Omental fat pad (tissue), 4 donors: ENCODE results near the gene CFAP45. TPM values are rescaled to one million over a fixed set of nuclear protein-coding genes. Genes with fewer than 3 reads are reported as not detected.

Source experiments
- ATAC-seq: fragments of 150-250 bp; one replicate; pipeline ENCODE4 v1.9.1; 2016; ENCODE audit warnings: mild to moderate bottlenecking, moderate library complexity; ENCODE audit not compliant: low FRiP score
- DNase-seq: peaks from one replicate; pipeline ENCODE4 v3.0.0-alpha.2; 2019; ENCODE audit warnings: low spot score
- CTCF ChIP-seq, 3 donors: fragments of 450-650 bp; IDR thresholded peaks; one replicate each; pipeline ENCODE4 v1.5.1; 2016 to 2017; ENCODE audit warnings: antibody characterized with exemption in 3 of 3, mild to moderate bottlenecking in 3 of 3, moderate library complexity in 2 of 3
- total RNA-seq, 4 donors: library from RNA; depleted of rRNA; stranded (reverse); fragments of >200 nt; gene quantifications; one replicate each; pipeline ENCODE4 v1.1.0, GENCODE V29; 2016

Gene CFAP45
- total RNA-seq, 4 donors from 2014 or later: 0.84 to 5.3 (median 0.95) TPM; not detected in 1

- TF ChIP-seq CTCF (IDR thresholded peaks at IDR 0.05): no peak
- no peak for DNase-seq
- ATAC-seq: no peak
Observed at GRCh38 chr1:159898527-159898926, 1.4 kb downstream of the CFAP45 start.

DNA sequence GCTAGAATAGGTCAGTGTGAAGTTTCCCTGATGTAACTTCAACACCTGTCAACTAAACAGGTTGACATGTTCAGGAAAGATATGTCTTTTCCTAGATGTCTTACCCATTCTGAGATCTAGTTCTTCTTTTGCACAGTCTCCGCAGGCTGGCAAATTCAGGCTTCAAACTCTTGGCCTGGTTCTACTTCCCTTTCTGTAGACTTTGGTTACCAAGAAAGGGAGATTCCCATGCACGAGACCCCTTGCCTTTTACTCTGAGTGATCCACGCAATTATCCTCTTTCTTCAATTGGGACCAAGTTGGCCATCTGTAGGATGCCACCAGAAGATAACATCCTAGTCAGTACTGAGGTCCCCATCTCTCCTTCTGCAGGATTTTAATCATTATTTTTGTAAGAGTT is 2.0 kb downstream of the CFAP45 start:
- TF ChIP-seq CTCF (IDR thresholded peaks at IDR 0.05): no peak
- DNase-seq (no peak), ATAC-seq (no peak)

GRCh38 chr1:159896546-159896930 is 3.4 kb downstream of the CFAP45 start:
- no peak for TF ChIP-seq CTCF (IDR thresholded peaks at IDR 0.05)
- DNase-seq: no peak
- ATAC-seq: no peak

DNA sequence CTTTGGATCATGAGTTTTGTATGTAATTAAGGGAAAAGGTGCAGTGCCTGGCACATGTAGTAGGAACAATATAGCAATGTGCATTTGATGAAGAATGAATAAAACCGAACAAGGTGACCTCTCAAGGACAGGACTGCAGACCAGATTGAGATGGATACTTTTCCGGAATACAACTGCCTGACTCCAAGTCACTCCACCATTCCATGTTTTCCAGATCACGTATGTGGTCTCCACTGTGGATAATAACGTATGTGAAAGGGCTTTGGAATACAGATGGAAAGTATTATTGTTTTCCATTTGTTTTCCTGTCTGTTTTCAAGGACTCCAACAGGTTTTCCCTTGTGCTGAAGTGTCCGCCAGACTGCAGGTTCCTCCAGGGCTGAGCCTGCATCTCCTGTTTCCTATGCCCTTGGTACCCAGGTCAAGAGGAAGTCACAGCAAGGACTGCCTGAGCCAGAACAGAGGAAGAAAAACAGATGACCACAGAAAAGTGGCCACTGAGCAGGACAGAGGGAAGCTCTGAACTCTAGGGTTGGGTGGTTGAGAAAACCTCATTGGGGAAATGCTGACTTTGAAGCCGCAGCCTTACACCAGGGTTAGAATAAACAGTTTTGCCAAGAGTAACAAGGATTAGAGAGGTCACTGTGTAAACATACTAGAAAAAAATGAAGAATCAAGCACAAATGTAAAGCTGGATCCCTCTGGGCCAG is 4.0 kb downstream of the CFAP45 start:
- TF ChIP-seq CTCF (IDR thresholded peaks at IDR 0.05): no peak
- DNase-seq: no peak
- no peak for ATAC-seq

DNA sequence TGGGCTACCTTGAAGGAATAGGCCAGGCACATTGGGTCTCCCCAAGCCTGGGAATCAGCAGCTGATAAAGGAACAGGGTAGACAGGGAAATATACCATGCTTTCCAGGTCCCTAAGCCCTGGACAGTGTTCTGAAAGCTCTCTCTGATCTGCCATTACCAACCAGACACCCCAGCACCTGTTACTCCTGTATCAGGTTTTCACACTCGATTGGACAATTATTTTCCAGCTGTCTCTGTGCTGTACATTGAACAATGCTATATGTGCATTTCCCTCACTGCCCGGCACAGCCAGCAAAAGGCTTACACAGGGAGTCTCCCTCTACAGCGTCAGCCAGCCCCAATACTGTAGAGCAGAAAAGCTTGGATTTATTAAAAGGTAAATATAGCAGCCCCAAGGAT is 4.7 kb downstream of the CFAP45 start:
- DNase-seq: no peak
- no peak for TF ChIP-seq CTCF (IDR thresholded peaks at IDR 0.05)
- no peak for ATAC-seq

GRCh38 chr1:159892944-159893343 is 7.0 kb downstream of the CFAP45 start:
- no peak for ATAC-seq

More at GRCh38 chr1:159892944-159893343, 7.0 kb downstream of the CFAP45 start:
- no peak for DNase-seq
- TF ChIP-seq CTCF (IDR thresholded peaks at IDR 0.05): no peak
